Stomach (tissue), 4 donors: ENCODE data around the gene PLEKHG4B.

Experiments
- POLR2AphosphoS5 ChIP-seq, 3 donors: sonication (generic); formaldehyde crosslinking; IDR thresholded peaks; one replicate each; pipeline ENCODE4 v1.6.1; 2016; ENCODE audit warnings: antibody characterized with exemption in 3 of 3
- TF ChIP-seq, protein P1 (sequence below), 7 experiments: fragments of 450-650 bp in 4 of 7; fragments of 200-600 bp in 3 of 7; sonication (generic) in 3 of 7; IDR thresholded peaks; one replicate each; pipeline ENCODE4 v1.5.1; 2016 to 2019; ENCODE audit warnings: antibody characterized with exemption in 7 of 7, control low read depth in 2 of 7, mild to moderate bottlenecking in 1 of 7

DNA sequence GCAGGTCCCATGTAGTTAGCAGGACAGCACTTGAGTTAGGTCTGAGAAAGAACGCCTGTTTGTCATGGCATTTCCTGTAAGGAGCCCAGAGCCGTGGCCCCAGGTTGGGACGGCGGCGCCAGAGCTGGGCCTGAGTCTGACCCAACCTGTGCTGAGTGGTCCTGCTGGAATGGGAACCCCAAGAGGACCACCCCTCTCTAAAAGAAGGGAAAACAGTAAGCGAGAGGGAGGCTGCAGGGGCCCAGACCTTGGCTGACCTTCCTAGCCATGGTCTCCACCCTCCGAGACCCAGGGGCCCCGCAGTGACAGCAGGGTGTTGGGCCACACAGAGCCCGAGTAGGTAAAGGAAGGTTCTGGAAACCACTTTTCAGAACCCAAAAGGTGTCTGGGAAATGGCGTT is 97.5 kb downstream of the PLEKHG4B start:
- TF ChIP-seq POLR2AphosphoS5 (IDR thresholded peaks at IDR 0.05): no peak
- TF ChIP-seq, protein P1, sequence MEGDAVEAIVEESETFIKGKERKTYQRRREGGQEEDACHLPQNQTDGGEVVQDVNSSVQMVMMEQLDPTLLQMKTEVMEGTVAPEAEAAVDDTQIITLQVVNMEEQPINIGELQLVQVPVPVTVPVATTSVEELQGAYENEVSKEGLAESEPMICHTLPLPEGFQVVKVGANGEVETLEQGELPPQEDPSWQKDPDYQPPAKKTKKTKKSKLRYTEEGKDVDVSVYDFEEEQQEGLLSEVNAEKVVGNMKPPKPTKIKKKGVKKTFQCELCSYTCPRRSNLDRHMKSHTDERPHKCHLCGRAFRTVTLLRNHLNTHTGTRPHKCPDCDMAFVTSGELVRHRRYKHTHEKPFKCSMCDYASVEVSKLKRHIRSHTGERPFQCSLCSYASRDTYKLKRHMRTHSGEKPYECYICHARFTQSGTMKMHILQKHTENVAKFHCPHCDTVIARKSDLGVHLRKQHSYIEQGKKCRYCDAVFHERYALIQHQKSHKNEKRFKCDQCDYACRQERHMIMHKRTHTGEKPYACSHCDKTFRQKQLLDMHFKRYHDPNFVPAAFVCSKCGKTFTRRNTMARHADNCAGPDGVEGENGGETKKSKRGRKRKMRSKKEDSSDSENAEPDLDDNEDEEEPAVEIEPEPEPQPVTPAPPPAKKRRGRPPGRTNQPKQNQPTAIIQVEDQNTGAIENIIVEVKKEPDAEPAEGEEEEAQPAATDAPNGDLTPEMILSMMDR (IDR thresholded peaks at IDR 0.05): no peak
